NOMO-1 treated with DMSO at 0.1 percent for 48 hours (cell line): Measurements from ENCODE around the gene ITGB1BP1.

ENCODE experiments used
- DNase-seq: peaks from one replicate; lab custom pipeline; 2025; ENCODE audit not compliant: unreplicated experiment; lab: John Stamatoyannopoulos, UW

The ITGB1BP1 gene

GRCh38 chr2:9380702-9381628 is 42.4 kb downstream of the ITGB1BP1 start:
- DNase-seq, result no peak

DNA sequence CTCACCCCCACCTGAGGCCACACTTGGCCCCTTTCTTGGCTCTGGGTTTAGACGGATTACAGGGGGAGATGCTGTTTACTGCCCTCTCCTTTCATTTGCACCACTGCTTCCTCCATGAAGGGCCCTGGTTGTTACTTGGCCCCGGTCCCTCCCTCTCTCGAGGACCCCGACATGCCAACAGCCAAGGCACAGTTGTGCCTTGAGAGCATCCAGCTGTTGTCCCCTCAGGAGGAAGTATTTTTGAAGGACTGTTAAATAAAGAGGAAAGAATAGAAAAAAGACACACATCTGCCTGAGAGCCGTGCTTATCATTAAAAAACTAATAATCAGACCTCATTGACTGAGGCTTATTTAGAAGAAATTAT is 44.0 kb downstream of the ITGB1BP1 start:
- DNase-seq, result no peak

DNA sequence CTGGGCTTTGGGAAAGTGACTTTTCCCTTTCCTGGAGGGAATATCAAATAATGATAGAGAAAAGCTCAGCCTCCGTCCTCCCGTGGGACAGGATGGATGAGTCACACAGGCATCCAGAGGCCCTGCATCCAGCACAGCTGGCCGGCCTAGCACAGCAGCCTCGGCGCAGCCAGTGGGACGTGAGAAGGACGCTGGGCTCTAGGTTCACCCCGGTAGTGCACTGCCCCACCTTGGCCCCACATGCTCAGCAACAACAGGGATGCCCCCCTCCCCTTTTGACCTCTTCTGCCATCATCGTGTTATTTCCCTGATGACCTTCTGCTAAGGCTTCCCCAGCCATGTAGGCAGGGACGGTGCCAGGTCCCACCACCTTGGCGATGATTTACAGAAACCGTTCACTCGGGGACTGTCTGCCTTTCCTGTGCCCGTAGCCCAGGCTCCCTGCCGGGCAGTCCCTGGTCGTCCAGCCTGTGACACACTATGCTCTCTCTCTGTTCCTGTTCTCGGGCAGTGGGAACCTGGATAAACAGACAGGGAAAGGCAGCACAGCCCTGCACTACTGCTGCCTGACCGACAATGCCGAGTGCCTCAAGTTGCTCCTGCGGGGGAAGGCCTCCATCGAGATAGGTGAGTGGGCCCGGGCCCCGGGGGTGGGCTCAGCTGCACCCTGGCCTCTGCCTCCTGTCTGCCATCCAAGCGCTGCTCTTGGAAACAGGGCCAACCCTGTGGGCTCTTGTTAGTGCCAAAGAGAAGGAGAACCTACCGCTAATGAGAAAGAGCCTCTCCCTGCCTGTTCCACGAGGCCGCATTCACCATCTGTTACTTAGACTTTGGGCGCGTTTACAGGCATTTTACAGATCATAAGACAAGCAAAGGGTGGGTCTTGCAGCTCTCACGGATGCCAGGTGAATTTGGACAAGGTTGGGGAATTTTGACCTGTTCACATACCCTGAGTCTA is 44.6 kb downstream of the ITGB1BP1 start:
- DNase-seq, result no peak

DNA sequence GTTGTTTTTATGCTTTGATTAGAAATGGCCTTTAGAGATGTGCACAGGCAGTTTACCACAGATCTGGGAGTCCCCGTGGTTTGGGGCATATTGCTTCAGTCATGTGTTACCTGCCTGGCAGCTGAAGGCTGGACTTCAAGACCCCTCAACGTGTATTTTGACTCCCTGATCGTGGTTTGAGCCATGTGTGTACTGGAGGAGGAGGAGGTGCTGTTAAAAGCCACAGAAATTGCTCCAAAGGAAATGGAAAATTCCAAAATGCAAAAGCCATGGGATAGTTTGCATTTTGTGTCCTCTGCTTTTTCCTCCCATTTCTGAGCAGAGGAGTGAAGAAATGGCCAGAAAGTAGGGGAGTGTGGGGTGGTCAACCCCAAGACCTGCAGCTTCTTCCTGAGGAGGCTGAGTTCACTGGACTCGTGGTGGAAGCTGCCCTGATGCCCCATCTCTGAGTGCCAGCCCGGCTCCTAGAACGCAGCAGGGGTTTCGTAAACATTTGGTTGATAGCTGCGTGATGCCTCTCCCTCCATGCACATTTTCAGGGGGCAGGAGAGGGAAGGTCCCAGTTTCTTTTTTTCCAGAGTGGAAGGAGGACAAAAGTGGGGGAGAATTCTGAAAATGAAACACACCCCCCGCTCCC is 45.7 kb downstream of the ITGB1BP1 start:
- DNase-seq, result no peak

DNA sequence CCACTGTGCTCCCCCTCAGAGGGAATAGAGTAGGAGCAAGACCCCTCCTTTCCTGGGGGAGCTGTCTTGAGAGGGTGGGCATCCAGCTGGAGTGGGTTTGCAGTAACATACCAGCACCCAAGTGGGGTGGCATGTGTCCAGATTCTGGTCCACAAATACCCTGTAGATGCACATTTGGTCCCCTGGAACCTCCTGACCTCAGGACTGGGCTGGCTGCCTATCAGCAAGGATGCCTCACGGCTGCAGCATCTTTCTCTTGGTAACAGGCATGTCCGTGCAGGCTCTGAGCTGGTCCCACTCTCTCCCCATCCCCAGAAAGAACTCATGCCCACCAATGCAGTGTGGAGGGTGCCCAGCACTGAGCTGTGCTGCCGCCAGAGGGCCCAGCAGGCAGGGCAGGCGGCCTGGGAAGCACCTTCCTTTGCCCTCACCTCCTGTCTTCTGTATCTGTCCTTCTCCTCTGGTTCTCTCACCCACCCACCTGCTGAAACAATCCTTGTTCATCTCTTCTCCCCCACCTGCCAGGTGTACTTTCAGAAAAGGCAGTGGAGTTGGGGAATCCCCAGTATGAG is 47.4 kb downstream of the ITGB1BP1 start:
- DNase-seq, result no peak

DNA sequence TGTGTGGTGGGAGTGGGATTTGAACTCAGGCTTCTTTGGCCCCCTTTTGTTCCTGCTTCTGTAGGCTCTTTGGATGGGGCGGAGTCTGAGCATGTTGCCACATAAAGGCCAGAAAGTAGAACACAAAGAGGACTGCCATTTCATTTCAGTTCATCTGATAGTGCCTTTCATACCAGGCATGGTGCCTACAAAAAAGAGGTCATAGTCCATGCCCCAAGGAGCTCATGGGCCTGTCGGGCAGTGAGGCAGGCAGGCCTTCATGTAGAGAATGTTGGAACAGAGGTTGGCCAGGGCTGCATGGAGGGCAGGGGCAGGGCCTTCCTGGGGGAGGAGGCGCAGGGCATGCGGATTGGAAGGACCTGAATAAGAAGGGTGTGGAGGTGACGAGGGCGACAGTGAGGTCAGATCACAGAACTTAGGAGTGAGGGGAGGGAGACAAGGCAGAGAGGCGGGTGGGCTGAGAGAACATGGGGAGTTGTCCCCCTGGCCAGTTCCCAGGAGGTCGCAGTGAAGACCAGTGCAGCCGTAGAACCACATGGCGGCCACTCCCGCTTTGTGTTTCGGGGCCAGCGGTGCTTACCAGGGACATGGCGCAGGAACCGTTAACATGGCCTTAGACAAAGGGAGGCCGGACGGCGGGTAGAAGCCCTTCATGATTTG is 49.1 kb downstream of the ITGB1BP1 start:
- no peak for DNase-seq

DNA sequence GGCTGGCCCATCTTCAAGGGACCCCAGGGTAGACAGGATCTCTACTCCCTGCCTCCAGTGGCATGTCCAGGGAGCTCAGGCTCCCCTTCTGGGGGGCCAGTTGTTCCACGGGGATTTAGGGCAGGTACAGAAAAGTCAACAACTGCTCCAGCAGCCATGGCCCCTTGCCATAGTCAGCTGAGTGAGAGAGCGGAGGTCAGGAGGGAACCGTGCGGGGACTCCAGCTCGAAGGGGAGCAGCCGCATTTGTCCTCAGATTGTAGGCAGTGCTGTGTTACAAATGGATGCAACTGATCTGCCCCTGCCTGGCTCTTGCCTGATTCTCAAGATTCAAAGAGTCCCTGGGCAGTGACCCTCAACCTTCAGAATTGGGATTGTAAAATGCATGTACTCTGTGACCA is 49.9 kb downstream of the ITGB1BP1 start:
- no peak for DNase-seq

DNA sequence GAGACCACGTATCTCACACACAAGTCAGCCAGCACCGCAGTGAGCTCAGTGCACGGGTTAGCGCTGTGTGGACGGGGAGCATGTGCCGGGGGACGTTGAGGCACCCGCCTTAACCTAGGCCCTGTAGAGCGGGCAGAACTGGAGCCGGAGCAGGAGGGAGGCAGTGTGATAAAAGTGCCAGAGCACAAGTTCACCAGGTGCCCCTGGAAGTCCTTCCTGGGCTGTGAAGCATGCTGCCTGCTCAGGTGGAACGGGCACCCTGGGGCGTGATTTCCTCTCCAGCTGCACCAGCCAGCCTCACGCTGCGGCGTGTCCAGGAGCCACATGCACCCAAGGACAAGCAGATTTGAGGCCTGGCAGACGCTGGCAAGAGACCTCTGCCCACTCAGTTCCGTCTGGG is 50.3 kb downstream of the ITGB1BP1 start:
- DNase-seq, result no peak

DNA sequence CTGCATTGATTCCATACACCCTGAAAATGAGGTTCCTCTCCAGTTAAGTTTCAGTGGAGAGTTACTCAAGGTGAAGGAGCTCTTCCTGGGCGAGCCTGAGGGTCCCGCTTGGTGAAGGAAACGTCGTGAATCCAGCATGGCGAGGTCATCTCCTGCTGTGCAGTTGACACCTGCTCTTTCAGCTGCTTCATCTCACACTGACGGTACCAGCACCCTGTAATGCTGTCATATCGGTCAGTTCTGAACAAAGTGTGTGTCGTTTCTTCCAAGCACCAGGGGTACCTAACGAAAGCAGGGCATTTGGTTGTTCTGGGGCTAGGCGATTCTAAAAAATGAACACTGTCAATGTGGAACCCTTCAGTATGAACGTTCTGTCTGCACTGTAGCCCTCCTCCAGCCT is 52.6 kb downstream of the ITGB1BP1 start:
- DNase-seq, result no peak

- no peak for DNase-seq
These were observed 57.3 kb downstream of the ITGB1BP1 start for GRCh38 chr2:9366026-9366425.

DNA sequence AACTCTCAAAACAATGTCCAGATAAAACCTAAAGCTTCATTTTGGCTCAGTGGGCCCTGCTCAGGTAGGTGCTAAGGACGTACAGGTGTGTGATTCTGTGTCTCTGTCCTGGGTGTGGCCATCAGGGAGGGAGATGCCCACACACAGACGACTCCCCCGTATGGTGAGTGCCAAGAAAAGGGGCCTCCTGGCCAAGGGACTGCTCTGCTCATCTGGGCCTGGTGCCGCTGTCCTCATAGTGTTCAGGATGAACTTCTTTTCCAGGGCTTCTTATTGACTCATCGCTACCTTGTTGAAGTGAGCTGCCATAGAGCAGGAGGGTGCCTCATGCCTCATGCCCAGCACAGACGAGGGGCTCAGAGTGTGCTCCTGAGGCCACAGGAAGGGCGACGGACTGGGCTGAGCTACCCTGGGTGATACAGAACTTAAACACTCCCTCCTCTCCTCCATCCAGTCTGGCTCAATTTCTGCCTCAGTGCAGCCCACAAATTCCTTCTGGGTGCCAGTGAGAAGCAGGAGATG is 57.8 kb downstream of the ITGB1BP1 start:
- DNase-seq, result no peak

DNA sequence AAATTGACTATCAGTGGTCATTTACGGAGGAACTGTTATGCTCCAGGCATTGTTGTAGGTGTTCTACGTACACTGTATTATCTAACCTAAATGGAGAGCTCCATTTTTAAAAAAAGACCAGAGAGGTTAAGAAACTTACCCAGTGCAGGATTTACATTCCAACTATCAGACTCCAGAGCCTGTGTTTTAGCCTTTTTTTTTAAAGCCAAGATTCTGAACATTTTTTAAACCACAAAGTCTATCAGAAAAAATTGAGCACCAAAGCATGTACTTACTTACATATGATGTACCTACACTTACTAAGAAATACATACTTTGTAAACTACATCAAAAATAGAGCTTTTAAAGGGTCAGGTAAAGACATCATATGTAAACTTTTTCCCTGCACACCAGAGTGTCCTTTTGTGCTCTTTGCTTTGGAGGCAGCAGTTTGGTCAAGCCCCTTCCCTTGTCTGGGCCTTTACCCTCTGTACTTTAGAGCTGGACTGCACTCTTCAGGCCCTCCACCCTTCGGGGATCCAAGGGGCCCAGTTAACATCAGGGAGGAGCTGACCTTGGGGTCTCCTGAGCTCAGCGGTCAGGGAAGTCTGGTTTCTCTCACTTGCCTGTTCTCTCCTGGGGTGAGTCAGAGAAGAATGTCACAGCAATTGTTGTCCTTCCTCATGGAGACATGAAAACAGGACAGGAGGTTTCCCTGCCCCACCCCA is 58.4 kb downstream of the ITGB1BP1 start:
- no peak for DNase-seq

- DNase-seq, result no peak
These were observed 59.0 kb downstream of the ITGB1BP1 start for GRCh38 chr2:9364373-9364772.

GRCh38 chr2:9360701-9361100 is 62.6 kb downstream of the ITGB1BP1 start:
- no peak for DNase-seq

GRCh38 chr2:9360110-9360509 is 63.2 kb downstream of the ITGB1BP1 start:
- DNase-seq, result no peak

- no peak for DNase-seq
These were observed 63.9 kb downstream of the ITGB1BP1 start for GRCh38 chr2:9359463-9359862.

DNA sequence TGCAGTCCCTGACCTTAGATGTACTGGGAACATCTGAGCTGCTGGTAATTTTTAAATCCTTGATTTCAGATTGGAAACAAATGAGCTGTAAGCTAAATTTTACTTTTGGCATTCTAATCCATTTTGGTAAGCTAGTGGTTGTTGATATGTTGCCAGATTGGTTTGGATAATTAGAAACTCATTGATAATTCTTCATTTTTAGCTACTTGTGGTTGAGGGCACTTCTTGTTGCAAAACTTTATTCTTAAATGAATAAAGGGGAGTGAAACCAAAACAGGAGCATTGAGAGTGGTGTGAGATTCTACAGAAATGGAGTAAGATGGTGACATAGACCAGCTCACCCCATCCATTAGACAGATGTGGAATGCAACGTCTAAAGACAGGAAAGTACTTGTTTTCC is 64.5 kb downstream of the ITGB1BP1 start:
- no peak for DNase-seq

DNA sequence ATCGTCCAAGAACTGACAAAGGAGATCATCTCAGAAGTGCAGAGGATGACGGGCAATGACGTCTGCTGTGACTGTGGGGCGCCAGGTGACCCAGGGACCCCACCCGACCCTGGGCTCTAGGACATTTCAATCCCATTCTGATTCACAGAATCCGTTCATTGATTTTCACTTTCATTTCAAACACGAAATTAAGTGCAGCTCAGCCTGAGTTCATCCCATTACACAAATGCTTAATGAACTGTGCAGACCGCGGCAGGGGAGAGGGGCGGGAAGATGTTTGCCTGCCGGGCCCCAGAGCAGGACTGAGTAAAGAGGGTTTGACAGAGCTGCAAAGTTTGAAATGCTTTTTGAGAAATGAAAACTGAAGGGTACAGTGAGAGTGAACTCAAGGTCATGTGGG is 67.1 kb downstream of the ITGB1BP1 start:
- no peak for DNase-seq

- no peak for DNase-seq
These were observed 67.6 kb downstream of the ITGB1BP1 start for GRCh38 chr2:9355716-9356115.

DNA sequence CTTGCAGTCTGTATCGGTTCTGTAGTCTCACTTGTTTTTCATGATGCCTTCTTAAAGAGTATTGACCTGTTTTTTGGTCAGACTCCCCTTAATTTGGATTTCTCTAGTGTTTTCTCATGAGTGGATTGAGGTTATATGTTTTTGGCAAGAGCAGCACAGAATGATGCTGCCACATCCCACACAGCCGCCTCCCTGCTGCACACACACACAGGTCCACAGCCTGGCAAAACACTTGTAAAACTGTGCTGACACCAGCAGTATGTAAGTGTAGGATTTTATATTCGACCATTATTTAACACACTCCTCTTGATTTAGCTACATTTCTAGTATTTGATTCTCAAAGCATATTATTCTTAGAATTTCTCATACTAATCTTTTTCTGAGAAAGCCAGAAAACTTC is 68.1 kb downstream of the ITGB1BP1 start:
- DNase-seq, result no peak
